Breast epithelium (tissue), 4 donors: ENCODE measurements around the gene CFI. TPM values are rescaled to one million over a fixed set of nuclear protein-coding genes. Genes with fewer than 3 reads are reported as not detected.
A peak's percentile ranks its signal among the peaks of the same experiment; 100 is the strongest.

Experiments
- DNase-seq, 2 donors: peaks; one replicate each; pipeline ENCODE4 v3.0.0-alpha.2; 2019; ENCODE audit warnings: low spot score in 2 of 2
- H3K27ac ChIP-seq, 2 donors: fragments of 200-600 bp; sonication (generic) in 1 of 2; one replicate each; pipeline ENCODE4 v1.5.1; 2016 to 2019; ENCODE audit warnings: mild to moderate bottlenecking in 1 of 2
- H3K27me3 ChIP-seq, 2 donors: fragments of 200-600 bp; sonication (generic) in 1 of 2; one replicate each; pipeline versions ENCODE4 v1.5.1 to v1.6.0; 2017 to 2019; ENCODE audit warnings: control low read depth in 1 of 2, mild to moderate bottlenecking in 1 of 2
- H3K36me3 ChIP-seq: fragments of 200-600 bp; one replicate; pipeline ENCODE4 v1.5.1; 2019
- H3K4me1 ChIP-seq, 2 donors: fragments of 200-600 bp; sonication (generic); one replicate each; pipeline ENCODE4 v1.5.1; 2016 to 2019; ENCODE audit warnings: control low read depth in 1 of 2
- H3K4me3 ChIP-seq, 3 donors: fragments of 200-600 bp; sonication (generic); 1 replicate in 2 of 3; 2 replicates in 1 of 3; pipeline ENCODE4 v1.5.1; 2016 to 2019; ENCODE audit warnings: mild to moderate bottlenecking in 3 of 3, moderate library complexity in 2 of 3
- H3K9me3 ChIP-seq, 2 donors: fragments of 200-600 bp; sonication (generic) in 1 of 2; one replicate each; pipeline ENCODE4 v1.5.1; 2016 to 2019; ENCODE audit warnings: control low read depth in 1 of 2
- CTCF ChIP-seq, 3 donors: fragments of 450-650 bp; IDR thresholded peaks; one replicate each; pipeline ENCODE4 v1.5.1; 2016 to 2017; ENCODE audit warnings: antibody characterized with exemption in 3 of 3, mild to moderate bottlenecking in 3 of 3, moderate library complexity in 3 of 3
- POLR2A ChIP-seq: fragments of 450-650 bp; IDR thresholded peaks from one replicate; pipeline ENCODE4 v1.6.1; 2016; ENCODE audit warnings: antibody characterized with exemption, mild to moderate bottlenecking, moderate library complexity
- POLR2AphosphoS5 ChIP-seq, 3 donors: sonication (generic); formaldehyde crosslinking; IDR thresholded peaks; one replicate each; pipeline ENCODE4 v1.6.1; 2017; ENCODE audit warnings: antibody characterized with exemption in 3 of 3
- intact Hi-C: fragments of 100-400 bp; cut with DNase I; formaldehyde crosslinking; loops from one replicate; pipeline ENCODE4 v1.15.1; 2023; ENCODE audit warnings: low total_unique reads
- total RNA-seq, 3 donors: library from RNA; depleted of rRNA; stranded (reverse); fragments of >200 nt; gene quantifications; one replicate each; pipeline ENCODE4 v1.1.0, GENCODE V29; 2016

CFI gene
- total RNA-seq, 3 donors from 2014 or later, result 15.8 to 56.5 (median 32.1) TPM

- H3K9me3 ChIP-seq, result no peaks in the 10 kb centered on the region
- peak within 1 kb of the TSS; percentile 70 to 84 (median 77) for H3K4me3 ChIP-seq
- intact Hi-C loops, result no loop called here
- TF ChIP-seq CTCF (IDR thresholded peaks at IDR 0.05) (no peak), POLR2AphosphoS5 (IDR thresholded peaks at IDR 0.05) (peak; percentile 69 to 75 (median 72)), POLR2A (peak; percentile 15)
- peak within 1 kb of the TSS; percentile 83 to 92 for H3K27ac ChIP-seq
- peak; percentile 84 to 88 for DNase-seq
- H3K4me1 ChIP-seq, result peaks cover 0 to 12% of the 10 kb centered on the region in 2 donors
- no peaks in the 10 kb centered on the region for H3K36me3 ChIP-seq
- H3K27me3 ChIP-seq, result no peaks in the 10 kb centered on the region
Observed at GRCh38 chr4:109815151-109816081, 13.6 kb upstream of the CFI start, which contains the start of gene GAR1. Gene GAR1, plus strand, starts transcription at chr4:109815762. Its CDS starts 403 bp downstream, at chr4:109816165.

DNA sequence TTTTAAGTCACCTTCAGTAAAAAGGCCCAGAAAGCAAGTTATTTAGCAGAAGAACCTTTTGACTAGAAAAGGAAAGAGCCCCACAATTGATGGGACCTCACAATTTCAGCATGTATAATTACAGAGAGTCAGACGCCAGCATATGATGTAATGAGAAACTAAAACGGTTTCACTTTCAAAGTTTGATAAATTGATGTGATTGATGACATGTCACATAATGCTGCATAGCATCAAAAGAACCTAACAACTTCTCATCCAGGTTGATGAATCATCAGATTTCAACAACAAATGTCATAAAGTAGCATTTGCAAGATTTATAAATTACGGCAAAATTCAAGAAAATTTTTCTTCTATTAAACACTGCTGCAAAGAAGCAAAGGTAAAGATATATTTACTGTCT lies 9.9 kb upstream of the CFI start:
- intact Hi-C loops, result no loop called here
- H3K4me1 ChIP-seq, result peaks cover 0 to 4% of the 10 kb centered on the region in 2 donors
- TF ChIP-seq POLR2A (no peak), CTCF (IDR thresholded peaks at IDR 0.05) (no peak), POLR2AphosphoS5 (IDR thresholded peaks at IDR 0.05) (no peak)
- no peak overlapping the region for H3K4me3 ChIP-seq
- no peaks in the 10 kb centered on the region for H3K27me3 ChIP-seq
- H3K9me3 ChIP-seq, result no peaks in the 10 kb centered on the region
- no peak for DNase-seq
- no peaks in the 10 kb centered on the region for H3K36me3 ChIP-seq
- H3K27ac ChIP-seq, result no peak overlapping the region

DNA sequence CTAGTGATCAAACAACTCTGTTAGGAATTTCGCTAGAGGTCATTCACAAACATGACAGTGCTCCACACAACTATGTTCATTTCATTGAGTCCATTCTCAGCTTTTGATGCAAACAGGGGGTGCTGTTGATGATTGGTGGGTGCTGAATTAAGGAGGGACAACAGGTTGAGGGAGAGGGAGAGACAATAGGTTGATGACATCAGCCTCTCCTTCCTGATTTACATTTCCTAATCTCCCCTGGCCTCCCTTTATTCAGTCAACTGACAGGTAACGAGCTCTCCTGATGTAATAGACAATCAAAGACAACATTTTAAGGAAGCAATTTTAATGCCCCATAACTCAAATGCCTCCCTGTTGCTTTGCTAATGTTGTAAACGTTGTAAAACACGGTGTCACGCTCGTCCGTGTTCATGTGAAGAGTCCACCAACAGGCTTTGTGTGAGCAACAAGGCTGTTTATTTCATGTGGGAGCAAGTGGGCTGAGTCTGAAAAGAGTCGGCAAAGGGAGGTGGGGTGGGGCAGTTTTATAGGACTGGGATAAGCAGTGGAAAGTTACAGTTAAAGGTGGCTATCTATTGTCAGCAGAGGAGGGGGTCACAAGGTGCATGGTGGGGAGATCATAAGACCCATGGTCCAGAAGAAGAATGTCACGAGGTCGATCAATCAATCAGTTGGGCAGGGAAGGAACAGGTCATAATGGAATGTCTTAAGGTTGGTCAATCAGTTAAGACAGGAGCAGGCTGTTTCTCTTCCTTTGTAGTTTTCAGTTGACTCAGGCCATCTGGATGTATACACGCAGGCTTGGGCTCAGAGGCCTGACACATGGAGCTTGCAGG lies 9.0 kb upstream of the CFI start:
- Histone ChIP-seq H3K4me1 (no peaks in the 10 kb centered on the region), H3K36me3 (no peaks in the 10 kb centered on the region), H3K4me3 (no peak overlapping the region), H3K9me3 (no peaks in the 10 kb centered on the region), H3K27ac (no peak overlapping the region), H3K27me3 (no peaks in the 10 kb centered on the region)
- DNase-seq, result no peak
- intact Hi-C loops, result no loop called here
- no peak for TF ChIP-seq CTCF (IDR thresholded peaks at IDR 0.05)
- no peak for TF ChIP-seq POLR2A
- TF ChIP-seq POLR2AphosphoS5 (IDR thresholded peaks at IDR 0.05), result no peak

DNA sequence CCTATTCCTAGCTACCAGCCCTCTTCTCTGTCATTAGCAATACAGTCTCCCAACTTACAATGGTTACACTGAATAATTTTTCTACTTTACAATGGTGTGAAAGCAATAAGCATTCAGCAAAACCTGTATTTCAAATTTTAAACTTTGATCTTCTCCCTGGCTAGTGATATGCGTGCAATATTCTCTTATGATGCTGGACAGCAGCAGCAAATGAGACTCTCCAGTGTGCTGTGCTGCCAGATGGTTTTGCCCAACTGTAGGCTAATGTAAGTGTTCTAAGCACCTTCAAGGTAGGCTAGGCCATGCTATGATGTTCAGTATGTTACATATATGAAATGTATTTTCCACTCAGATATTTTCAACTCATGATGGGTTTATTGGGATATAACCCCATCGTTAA lies 7.9 kb upstream of the CFI start:
- Histone ChIP-seq H3K4me1 (no peaks in the 10 kb centered on the region), H3K27ac (no peak overlapping the region), H3K4me3 (no peak overlapping the region), H3K27me3 (no peaks in the 10 kb centered on the region), H3K9me3 (no peaks in the 10 kb centered on the region), H3K36me3 (no peaks in the 10 kb centered on the region)
- intact Hi-C loops, result no loop called here
- no peak for DNase-seq
- TF ChIP-seq POLR2AphosphoS5 (IDR thresholded peaks at IDR 0.05) (no peak), CTCF (IDR thresholded peaks at IDR 0.05) (no peak), POLR2A (no peak)
